K562 (cell line): ENCODE measurements around the gene DNAJB4.

Source experiments
- EZH2 ChIP-seq: IDR thresholded peaks from 2 replicates; pipeline ENCODE4 v1.6.1; 2012; ENCODE audit warnings: low read depth, mild to moderate bottlenecking, inconsistent platforms, low read length, borderline replicate concordance
- GABPB1 ChIP-seq: sonication (generic); formaldehyde crosslinking; IDR thresholded peaks from 2 replicates; pipeline ENCODE4 v1.8.0; 2022; ENCODE audit warnings: mild to moderate bottlenecking, missing genetic modification reagents
- POLR2A ChIP-seq: fragments of 450-650 bp; conservative IDR thresholded peaks from 2 replicates; pipeline ENCODE4 v1.6.1; 2016
- TCF7L2 ChIP-seq: fragments of 150-350 bp; IDR thresholded peaks from 2 replicates; pipeline ENCODE4 v1.6.1; 2016; ENCODE audit warnings: low read depth, mild to moderate bottlenecking, low read length, moderate library complexity
- TEAD4 ChIP-seq, 2 experiments: sonication (generic) in 1 of 2; formaldehyde crosslinking in 1 of 2; IDR thresholded peaks; 2 replicates each; pipeline versions ENCODE4 v1.6.1 to v1.8.0; 2012 to 2022; ENCODE audit warnings: borderline replicate concordance in 1 of 2, inconsistent platforms in 1 of 2, low read length in 1 of 2, mild to moderate bottlenecking in 1 of 2, missing genetic modification reagents in 1 of 2
- TF ChIP-seq, protein P1 (sequence below): sonication (generic); formaldehyde crosslinking; IDR thresholded peaks from 2 replicates; pipeline ENCODE4 v1.5.0; 2020; ENCODE audit warnings: missing genetic modification reagents
- TF ChIP-seq, protein P2 (sequence below), 3 experiments: IDR thresholded peaks in 2 of 3; conservative IDR thresholded peaks in 1 of 3; 2 replicates each; pipeline ENCODE4 v1.5.1; 2011 to 2012; ENCODE audit warnings: low read length in 3 of 3, mild to moderate bottlenecking in 3 of 3, control low read depth in 2 of 3, improper control_type of control experiment in 1 of 3, inconsistent platforms in 1 of 3, low read depth in 1 of 3, mixed read lengths in 1 of 3, moderate library complexity in 1 of 3; ENCODE audit not compliant: insufficient read depth in 2 of 3

DNA sequence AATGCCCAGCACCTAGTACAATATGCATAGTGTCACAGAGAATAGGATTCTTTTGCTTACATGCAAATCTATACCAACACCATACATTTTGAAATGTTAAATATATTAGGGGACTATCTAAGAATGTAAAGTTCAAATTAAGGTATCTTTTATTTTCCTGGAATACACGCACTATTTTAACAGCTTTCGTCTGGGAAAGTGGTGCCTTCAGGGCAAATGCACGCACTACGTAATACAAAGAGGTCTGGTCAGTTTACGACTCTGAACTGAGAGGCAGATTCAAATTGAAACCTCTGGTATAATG is 26.8 kb upstream of the DNAJB4 start:
- TF ChIP-seq, protein P1, sequence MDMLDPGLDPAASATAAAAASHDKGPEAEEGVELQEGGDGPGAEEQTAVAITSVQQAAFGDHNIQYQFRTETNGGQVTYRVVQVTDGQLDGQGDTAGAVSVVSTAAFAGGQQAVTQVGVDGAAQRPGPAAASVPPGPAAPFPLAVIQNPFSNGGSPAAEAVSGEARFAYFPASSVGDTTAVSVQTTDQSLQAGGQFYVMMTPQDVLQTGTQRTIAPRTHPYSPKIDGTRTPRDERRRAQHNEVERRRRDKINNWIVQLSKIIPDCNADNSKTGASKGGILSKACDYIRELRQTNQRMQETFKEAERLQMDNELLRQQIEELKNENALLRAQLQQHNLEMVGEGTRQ (CRISPR knock-in tag): no peak
- TF ChIP-seq GABPB1 (CRISPR knock-in tag) (no peak), EZH2 (no peak), TCF7L2 (no peak), POLR2A (no peak), TEAD4 (IDR thresholded peaks at IDR 0.05; ENCODE audit: low read length) (no peak), TEAD4 (CRISPR knock-in tag; IDR thresholded peaks at IDR 0.05; ENCODE audit: borderline replicate concordance) (no peak)
- TF ChIP-seq, protein P2, sequence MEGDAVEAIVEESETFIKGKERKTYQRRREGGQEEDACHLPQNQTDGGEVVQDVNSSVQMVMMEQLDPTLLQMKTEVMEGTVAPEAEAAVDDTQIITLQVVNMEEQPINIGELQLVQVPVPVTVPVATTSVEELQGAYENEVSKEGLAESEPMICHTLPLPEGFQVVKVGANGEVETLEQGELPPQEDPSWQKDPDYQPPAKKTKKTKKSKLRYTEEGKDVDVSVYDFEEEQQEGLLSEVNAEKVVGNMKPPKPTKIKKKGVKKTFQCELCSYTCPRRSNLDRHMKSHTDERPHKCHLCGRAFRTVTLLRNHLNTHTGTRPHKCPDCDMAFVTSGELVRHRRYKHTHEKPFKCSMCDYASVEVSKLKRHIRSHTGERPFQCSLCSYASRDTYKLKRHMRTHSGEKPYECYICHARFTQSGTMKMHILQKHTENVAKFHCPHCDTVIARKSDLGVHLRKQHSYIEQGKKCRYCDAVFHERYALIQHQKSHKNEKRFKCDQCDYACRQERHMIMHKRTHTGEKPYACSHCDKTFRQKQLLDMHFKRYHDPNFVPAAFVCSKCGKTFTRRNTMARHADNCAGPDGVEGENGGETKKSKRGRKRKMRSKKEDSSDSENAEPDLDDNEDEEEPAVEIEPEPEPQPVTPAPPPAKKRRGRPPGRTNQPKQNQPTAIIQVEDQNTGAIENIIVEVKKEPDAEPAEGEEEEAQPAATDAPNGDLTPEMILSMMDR (IDR thresholded peaks at IDR 0.05 in 2 of 3, conservative IDR thresholded peaks at IDR 0.05 in 1 of 3; ENCODE audit: insufficient read depth in 2 of 3, low read depth in 1 of 3, low read length in 3 of 3): no peak
